MM.1S (cell line): ENCODE data around the gene ZHX3.
A peak's percentile ranks its signal among the peaks of the same experiment; 100 is the strongest.

Experiments
- DNase-seq: peaks from one replicate; pipeline ENCODE4 v3.0.0-alpha.2; 2015
- H2AFZ ChIP-seq: fragments of 300-600 bp; sonication (generic); 2 replicates; pipeline ENCODE4 v1.6.0; 2016; ENCODE audit warnings: antibody characterized with exemption, low read length
- H3F3A ChIP-seq: fragments of 300-600 bp; sonication (generic); 2 replicates; pipeline ENCODE4 v1.6.1; 2016; ENCODE audit warnings: mild to moderate bottlenecking, antibody characterized with exemption, low read length, moderate library complexity, mixed read lengths; ENCODE audit not compliant: insufficient read depth
- H3K27ac ChIP-seq: fragments of 300-600 bp; sonication (generic); 2 replicates; pipeline ENCODE4 v1.5.1; 2016; ENCODE audit warnings: mild to moderate bottlenecking, low read length
- H3K27me3 ChIP-seq: fragments of 300-600 bp; sonication (generic); replicated peaks from 2 replicates; pipeline ENCODE4 v1.6.0; 2016; ENCODE audit warnings: low read length; ENCODE audit not compliant: insufficient read depth
- H3K36me3 ChIP-seq: fragments of 300-600 bp; sonication (generic); replicated peaks from 2 replicates; pipeline ENCODE4 v1.6.1; 2016; ENCODE audit warnings: mild to moderate bottlenecking, low read length, mixed read lengths; ENCODE audit not compliant: insufficient read depth
- H3K4me1 ChIP-seq: fragments of 300-600 bp; sonication (generic); 2 replicates; pipeline ENCODE4 v1.6.1; 2016; ENCODE audit warnings: low read length, mixed read lengths
- H3K4me2 ChIP-seq: fragments of 300-600 bp; sonication (generic); 2 replicates; pipeline ENCODE4 v1.6.0; 2016; ENCODE audit warnings: low read depth, low read length
- H3K4me3 ChIP-seq: fragments of 300-600 bp; sonication (generic); 2 replicates; pipeline ENCODE4 v1.5.1; 2016; ENCODE audit warnings: low read length, mixed read lengths
- H3K79me2 ChIP-seq: fragments of 300-600 bp; sonication (generic); 2 replicates; pipeline ENCODE4 v1.6.1; 2016; ENCODE audit warnings: mixed run types, low read length, mixed read lengths
- H3K9ac ChIP-seq: fragments of 300-600 bp; sonication (generic); 2 replicates; pipeline ENCODE4 v1.6.1; 2016; ENCODE audit warnings: low read length, mixed read lengths
- H3K9me2 ChIP-seq: fragments of 300-600 bp; sonication (generic); replicated peaks from 2 replicates; pipeline ENCODE4 v1.6.1; 2016; ENCODE audit warnings: mild to moderate bottlenecking, low read length, mixed read lengths; ENCODE audit not compliant: insufficient read depth
- H3K9me3 ChIP-seq: fragments of 300-600 bp; sonication (generic); replicated peaks from 2 replicates; pipeline ENCODE4 v1.6.1; 2016; ENCODE audit warnings: mild to moderate bottlenecking, low read length, mixed read lengths; ENCODE audit not compliant: insufficient read depth
- H4K20me1 ChIP-seq: fragments of 300-600 bp; sonication (generic); 2 replicates; pipeline ENCODE4 v1.6.1; 2016; ENCODE audit warnings: mild to moderate bottlenecking, low read length, moderate library complexity, mixed read lengths; ENCODE audit not compliant: insufficient read depth
- EZH2 ChIP-seq: fragments of 300-600 bp; sonication (generic); optimal IDR thresholded peaks from 2 replicates; pipeline ENCODE3; 2017; ENCODE audit warnings: low read depth, mild to moderate bottlenecking, antibody characterized with exemption, low read length, mixed read lengths
- EZH2phosphoT487 ChIP-seq: fragments of 300-600 bp; sonication (generic); IDR thresholded peaks from 2 replicates; pipeline ENCODE4 v1.6.1; 2018; ENCODE audit warnings: antibody characterized with exemption, low read length
- TF ChIP-seq, protein P1 (sequence below): fragments of 300-600 bp; sonication (generic); IDR thresholded peaks from 2 replicates; pipeline ENCODE4 v1.5.1; 2016; ENCODE audit warnings: antibody characterized with exemption, low read length, mixed read lengths

ZHX3 gene

GRCh38 chr20:41214202-41214601 is 103.3 kb downstream of the ZHX3 start:
- H3K27me3 ChIP-seq, result no peaks in the 10 kb centered on the region
- no peaks in the 10 kb centered on the region for H3K9me2 ChIP-seq
- no peak for DNase-seq
- H3K9ac ChIP-seq, result no peak overlapping the region
- no peak overlapping the region for H3K4me3 ChIP-seq
- H3K9me3 ChIP-seq, result no peaks in the 10 kb centered on the region
- H3K79me2 ChIP-seq, result peaks cover 11% of the 10 kb centered on the region; the same call in 1 of the 2 replicates
- H3K4me2 ChIP-seq, result peak overlapping the region; percentile 42; the same call in 1 of the 2 replicates
- peaks cover 34% of the 10 kb centered on the region for H3K4me1 ChIP-seq
- peaks cover 13% of the 10 kb centered on the region for H3F3A ChIP-seq
- peak overlapping the region; percentile 76; the same call in 1 of the 2 replicates for H3K27ac ChIP-seq
- no peak for TF ChIP-seq EZH2
- TF ChIP-seq, protein P1, sequence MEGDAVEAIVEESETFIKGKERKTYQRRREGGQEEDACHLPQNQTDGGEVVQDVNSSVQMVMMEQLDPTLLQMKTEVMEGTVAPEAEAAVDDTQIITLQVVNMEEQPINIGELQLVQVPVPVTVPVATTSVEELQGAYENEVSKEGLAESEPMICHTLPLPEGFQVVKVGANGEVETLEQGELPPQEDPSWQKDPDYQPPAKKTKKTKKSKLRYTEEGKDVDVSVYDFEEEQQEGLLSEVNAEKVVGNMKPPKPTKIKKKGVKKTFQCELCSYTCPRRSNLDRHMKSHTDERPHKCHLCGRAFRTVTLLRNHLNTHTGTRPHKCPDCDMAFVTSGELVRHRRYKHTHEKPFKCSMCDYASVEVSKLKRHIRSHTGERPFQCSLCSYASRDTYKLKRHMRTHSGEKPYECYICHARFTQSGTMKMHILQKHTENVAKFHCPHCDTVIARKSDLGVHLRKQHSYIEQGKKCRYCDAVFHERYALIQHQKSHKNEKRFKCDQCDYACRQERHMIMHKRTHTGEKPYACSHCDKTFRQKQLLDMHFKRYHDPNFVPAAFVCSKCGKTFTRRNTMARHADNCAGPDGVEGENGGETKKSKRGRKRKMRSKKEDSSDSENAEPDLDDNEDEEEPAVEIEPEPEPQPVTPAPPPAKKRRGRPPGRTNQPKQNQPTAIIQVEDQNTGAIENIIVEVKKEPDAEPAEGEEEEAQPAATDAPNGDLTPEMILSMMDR, result no peak
- no peak for TF ChIP-seq EZH2phosphoT487
- H3K36me3 ChIP-seq, result no peaks in the 10 kb centered on the region
- H4K20me1 ChIP-seq, result no peaks in the 10 kb centered on the region
- H2AFZ ChIP-seq, result no peak overlapping the region

- H3F3A ChIP-seq, result peaks cover 13% of the 10 kb centered on the region
- H3K9ac ChIP-seq, result no peak overlapping the region
- no peaks in the 10 kb centered on the region for H3K36me3 ChIP-seq
- H2AFZ ChIP-seq, result no peak overlapping the region
- no peak overlapping the region for H3K4me3 ChIP-seq
- peaks cover 34% of the 10 kb centered on the region for H3K4me1 ChIP-seq
- H3K27ac ChIP-seq, result peak overlapping the region; percentile 76; the same call in 1 of the 2 replicates
- no peaks in the 10 kb centered on the region for H4K20me1 ChIP-seq
- H3K4me2 ChIP-seq, result peak overlapping the region; percentile 42
- TF ChIP-seq EZH2, result no peak
- TF ChIP-seq, protein P1, result no peak
- no peak for TF ChIP-seq EZH2phosphoT487
- no peaks in the 10 kb centered on the region for H3K9me3 ChIP-seq
- DNase-seq, result peak; percentile 62
- peaks cover 11% of the 10 kb centered on the region; the same call in 1 of the 2 replicates for H3K79me2 ChIP-seq
- no peaks in the 10 kb centered on the region for H3K9me2 ChIP-seq
- H3K27me3 ChIP-seq, result no peaks in the 10 kb centered on the region
Measured at GRCh38 chr20:41213150-41213820, 104.2 kb downstream of the ZHX3 start.

DNA sequence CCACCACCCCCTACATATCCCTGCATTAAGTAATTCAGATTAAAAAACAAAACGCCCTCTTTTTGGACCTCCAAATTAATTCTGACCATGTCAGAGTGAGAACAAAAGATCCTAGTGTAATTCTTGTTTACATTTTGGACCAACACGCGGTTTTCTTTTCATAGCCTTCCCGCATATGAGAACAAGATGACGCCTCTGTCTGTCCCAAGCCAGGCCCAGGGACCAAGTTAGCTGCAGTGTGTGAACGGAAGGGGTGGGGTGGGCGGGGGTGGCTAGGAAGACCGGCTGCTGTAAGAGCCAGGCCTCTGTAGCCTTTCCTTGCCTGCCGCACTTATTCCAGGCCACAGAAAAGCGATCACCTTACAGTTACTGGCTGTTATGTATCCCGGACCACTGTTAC is 112.2 kb downstream of the ZHX3 start:
- Histone ChIP-seq H3F3A (no peaks in the 10 kb centered on the region), H3K36me3 (no peaks in the 10 kb centered on the region), H3K9me3 (no peaks in the 10 kb centered on the region), H3K4me2 (no peak overlapping the region), H3K4me1 (0 out of 2 replicates have a peak, but pooled peaks cover 2% of the 10 kb centered on the region), H3K4me3 (no peak overlapping the region), H3K27me3 (no peaks in the 10 kb centered on the region), H3K9me2 (no peaks in the 10 kb centered on the region), H4K20me1 (no peaks in the 10 kb centered on the region), H3K79me2 (no peaks in the 10 kb centered on the region), H2AFZ (no peak overlapping the region), H3K9ac (no peak overlapping the region), H3K27ac (no peak overlapping the region)
- no peak for DNase-seq
- TF ChIP-seq EZH2 (no peak), EZH2phosphoT487 (no peak)
- TF ChIP-seq, protein P1, result no peak
